GM19395 (cell line): Measurements from ENCODE around the gene ZEB2.
A peak's percentile ranks its signal among the peaks of the same experiment; 100 is the strongest.

Experiments used
- ATAC-seq: cut with Tn5 transposase; IDR thresholded peaks from one replicate; pipeline ENCODE4 v1.9.1; 2021; ENCODE audit warnings: mild to moderate bottlenecking, moderate library complexity; ENCODE audit not compliant: unreplicated experiment

The ZEB2 gene

GRCh38 chr2:144431392-144431783, 88.5 kb downstream of the ZEB2 start:
- no peak for ATAC-seq

GRCh38 chr2:144430722-144431391, 89.1 kb downstream of the ZEB2 start:
- ATAC-seq = peak; percentile 99

GRCh38 chr2:144429396-144430112, 90.4 kb downstream of the ZEB2 start:
- ATAC-seq = no peak

- no peak for ATAC-seq
Observed at GRCh38 chr2:144426981-144427479, 92.9 kb downstream of the ZEB2 start.

- ATAC-seq = no peak
Observed at GRCh38 chr2:144426355-144426754, 93.6 kb downstream of the ZEB2 start.

GRCh38 chr2:144424559-144425240, 95.2 kb downstream of the ZEB2 start:
- ATAC-seq = no peak

- no peak for ATAC-seq
Observed at GRCh38 chr2:144421606-144422510, 98.1 kb downstream of the ZEB2 start.

- ATAC-seq = no peak
Observed at GRCh38 chr2:144419218-144419617, 100.7 kb downstream of the ZEB2 start.

GRCh38 chr2:144415386-144415785, 104.5 kb downstream of the ZEB2 start:
- ATAC-seq = no peak

GRCh38 chr2:144414324-144414845, 105.5 kb downstream of the ZEB2 start:
- ATAC-seq = peak; percentile 63

GRCh38 chr2:144412709-144413108, 107.2 kb downstream of the ZEB2 start:
- ATAC-seq = no peak

- ATAC-seq = no peak
Observed at GRCh38 chr2:144411473-144411872, 108.4 kb downstream of the ZEB2 start.

GRCh38 chr2:144409241-144409640, 110.7 kb downstream of the ZEB2 start:
- no peak for ATAC-seq

GRCh38 chr2:144407262-144407661, 112.7 kb downstream of the ZEB2 start:
- ATAC-seq = no peak

- ATAC-seq = no peak
Observed at GRCh38 chr2:144405982-144406788, 113.7 kb downstream of the ZEB2 start.

GRCh38 chr2:144405321-144405720, 114.6 kb downstream of the ZEB2 start:
- no peak for ATAC-seq

GRCh38 chr2:144404586-144405314, 115.2 kb downstream of the ZEB2 start:
- no peak for ATAC-seq

GRCh38 chr2:144403933-144404332, 116.0 kb downstream of the ZEB2 start:
- ATAC-seq = no peak

- ATAC-seq = no peak
Observed at GRCh38 chr2:144402251-144402650, 117.7 kb downstream of the ZEB2 start.
